Measurements from ENCODE around the gene UGP2.
A peak's percentile ranks its signal among the peaks of the same experiment; 100 is the strongest.
"Not testable (repeated sequence)": the region's sequence is repeated elsewhere in the genome, so short reads cannot be mapped to it uniquely, and the experiment has no call there.

The UGP2 gene

DNA sequence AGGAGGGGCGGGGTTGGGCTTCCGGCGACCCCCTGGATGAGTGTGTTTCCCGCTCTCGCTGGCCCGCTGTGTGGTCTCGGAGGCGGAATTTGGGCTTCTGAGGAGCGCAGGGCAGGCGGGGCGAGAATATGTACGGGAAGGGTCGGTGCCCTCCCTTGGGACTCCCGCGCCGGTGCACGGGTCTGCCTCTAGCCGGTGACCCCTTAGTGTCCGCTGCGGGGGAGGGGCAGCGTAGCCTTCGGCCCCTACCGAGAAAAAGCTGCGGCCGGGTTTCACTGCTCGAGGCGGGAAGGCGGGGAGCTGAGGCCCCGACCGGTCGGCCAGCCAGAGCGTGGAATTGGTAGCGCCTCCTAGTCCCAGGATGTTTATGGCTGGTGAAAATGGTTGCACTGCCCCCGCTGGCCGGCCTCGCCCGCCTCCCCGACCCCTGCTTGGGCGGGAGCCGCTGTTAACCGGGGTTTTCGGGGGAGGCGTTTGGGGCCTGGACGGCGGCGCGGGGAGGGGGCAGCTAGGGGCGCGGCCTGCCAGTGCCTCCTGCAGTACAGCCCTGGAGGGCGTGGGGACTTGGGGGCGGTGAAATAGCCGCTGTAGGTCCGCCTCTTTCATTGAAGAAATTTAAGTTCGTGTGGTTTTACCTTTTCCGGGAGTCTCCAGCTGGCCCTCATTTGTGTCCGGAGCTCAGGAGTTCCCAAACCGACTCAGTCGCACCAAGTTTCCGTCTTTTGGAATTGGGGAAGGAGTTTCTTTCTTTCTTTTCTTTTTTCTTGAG lies at the start of gene UGP2:
TSS of gene UGP2 (plus strand) at position 643 of the 769 bp plus-strand sequence. CDS start 290 bp downstream, outside the sequence.
- DNase-seq (ENCODE audit: low read depth in 2 of 2), result peak; percentile 60 to 72

DNA sequence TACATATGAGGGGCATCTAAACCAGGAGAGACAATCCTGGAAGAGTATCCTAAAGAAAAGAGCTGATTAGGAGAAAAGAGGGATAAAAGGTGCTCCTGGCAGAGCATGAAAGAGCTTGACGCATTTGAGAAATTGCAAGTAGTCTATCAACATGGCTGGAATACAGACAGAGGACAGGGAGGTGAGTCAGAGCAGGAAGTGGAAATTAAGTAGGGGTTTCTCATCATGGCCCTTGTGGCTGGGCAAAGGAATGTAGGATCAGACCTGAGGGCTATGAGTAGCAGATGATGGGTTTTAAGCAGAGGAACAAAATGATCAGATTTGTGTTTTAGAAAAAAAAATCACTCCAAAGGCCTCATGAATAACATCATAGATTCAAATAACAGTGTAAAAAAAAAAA lies 49.2 kb upstream of the UGP2 start:
- no peak for DNase-seq (ENCODE audit: low read depth in 2 of 2)

DNA sequence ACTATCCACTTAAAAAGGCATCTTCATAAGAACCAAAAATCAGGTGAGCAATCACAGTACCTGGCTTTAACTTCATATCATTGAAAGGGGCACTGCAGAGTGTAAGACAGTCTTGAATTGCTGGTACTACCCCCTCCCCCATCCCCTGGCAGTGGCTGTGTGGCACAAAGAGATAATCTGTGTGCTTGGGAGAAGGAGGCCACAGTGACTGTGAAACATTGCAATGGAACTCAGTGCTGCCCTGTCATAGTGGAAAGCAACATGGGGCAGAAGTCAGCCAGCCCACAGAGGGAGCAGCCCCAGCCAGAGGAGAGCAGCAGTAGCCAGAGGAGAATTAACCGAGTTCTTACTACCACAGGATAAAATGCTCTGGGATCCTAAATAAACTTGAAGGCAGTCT lies 45.3 kb upstream of the UGP2 start:
- DNase-seq (ENCODE audit: low read depth in 2 of 2), result no peak

DNA sequence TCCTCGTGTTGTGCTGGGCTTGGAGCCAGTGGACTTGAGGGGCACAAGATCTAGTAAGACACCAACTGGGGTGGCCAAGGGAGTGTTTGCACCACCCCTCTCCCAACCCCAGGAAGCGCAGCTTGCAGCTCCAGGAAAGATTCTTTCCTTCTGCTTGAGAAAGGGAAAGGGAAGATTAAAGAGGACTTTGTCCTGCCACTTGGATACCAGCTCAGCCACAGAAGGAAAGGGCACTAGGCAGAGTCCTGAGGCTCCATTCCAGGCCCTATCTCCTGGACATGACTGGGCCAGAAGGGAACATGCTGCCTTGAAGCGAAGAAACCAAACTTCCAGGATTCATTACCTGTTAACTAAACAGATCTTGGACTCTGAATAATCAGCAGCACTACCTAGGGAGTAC lies 44.9 kb upstream of the UGP2 start:
- no peak for DNase-seq (ENCODE audit: low read depth in 2 of 2)

DNA sequence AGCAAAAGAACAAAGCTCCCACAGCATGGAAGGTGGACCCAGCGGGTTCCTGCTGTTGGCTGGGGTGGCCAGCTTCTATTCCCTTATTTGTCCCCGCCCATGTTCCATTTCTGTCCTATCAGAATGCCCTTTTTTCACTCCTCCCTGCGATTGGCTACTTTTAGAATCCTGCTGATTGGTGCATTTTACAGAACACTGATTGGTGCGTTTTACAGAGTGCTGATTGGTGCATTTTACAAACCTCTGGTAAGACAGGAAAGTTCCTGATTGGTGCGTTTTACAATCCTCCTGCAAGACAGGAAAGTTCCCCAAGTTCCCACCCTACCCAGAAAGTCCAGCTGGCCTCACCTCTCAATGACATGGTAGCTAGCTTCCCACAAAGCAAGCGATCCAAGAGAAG lies 40.2 kb upstream of the UGP2 start:
- no peak for DNase-seq (ENCODE audit: low read depth in 2 of 2)

DNA sequence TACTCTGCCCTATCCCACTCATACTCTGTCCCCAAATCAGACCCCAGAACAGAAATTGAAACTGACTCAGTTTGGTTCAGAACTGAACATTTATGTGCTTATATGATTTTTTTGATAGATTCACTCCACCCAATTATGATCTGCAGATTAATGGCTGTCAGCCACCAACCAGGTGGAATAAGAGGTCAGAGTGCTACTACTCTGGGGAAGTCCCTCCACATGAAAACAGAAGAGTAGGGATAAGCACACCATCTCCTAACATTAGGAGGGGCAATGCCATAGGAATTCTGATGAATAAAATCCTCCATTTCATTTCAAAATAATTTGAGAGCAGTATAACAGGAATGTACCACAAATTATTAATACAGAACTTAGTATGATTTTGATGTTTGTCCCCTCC lies 36.3 kb upstream of the UGP2 start:
- DNase-seq (ENCODE audit: low read depth in 2 of 2), result no peak

DNA sequence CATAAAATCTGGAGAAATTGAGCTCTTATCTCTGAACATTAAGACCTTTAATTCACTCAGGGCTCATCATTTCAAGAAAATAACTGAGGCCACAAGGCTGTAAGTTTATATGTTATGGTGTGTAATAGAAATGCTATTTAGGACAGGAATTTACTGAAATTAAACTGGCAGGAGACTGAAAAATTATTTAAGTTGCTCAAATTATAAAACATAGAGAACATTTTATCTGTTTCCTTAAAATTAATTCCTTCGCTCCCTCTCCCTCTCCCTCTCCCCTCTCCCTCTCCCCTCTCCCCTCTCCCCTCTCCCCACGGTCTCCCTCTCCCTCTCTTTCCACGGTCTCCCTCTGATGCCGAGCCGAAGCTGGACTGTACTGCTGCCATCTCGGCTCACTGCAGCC lies 33.7 kb upstream of the UGP2 start:
- DNase-seq (ENCODE audit: low read depth in 2 of 2), result not testable (repeated sequence)

DNA sequence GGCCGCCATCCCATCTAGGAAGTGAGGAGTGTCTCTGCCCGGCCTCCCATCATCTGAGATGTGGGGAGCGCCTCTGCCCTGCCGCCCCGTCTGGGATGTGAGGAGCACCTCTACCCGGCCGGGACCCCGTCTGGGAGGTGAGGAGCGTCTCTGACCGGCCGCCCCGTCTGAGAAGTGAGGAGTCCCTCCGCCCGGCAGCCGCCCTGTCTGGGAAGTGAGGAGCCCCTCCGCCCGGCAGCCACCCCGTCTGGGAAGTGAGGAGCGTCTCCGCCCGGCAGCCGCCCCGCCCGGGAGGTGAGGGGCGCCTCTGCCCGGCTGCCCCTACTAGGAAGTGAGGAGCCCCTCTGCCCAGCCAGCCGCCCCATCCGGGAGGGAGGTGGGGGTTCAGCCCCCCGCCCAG lies 32.8 kb upstream of the UGP2 start:
- not testable (repeated sequence) for DNase-seq (ENCODE audit: low read depth in 2 of 2)

DNA sequence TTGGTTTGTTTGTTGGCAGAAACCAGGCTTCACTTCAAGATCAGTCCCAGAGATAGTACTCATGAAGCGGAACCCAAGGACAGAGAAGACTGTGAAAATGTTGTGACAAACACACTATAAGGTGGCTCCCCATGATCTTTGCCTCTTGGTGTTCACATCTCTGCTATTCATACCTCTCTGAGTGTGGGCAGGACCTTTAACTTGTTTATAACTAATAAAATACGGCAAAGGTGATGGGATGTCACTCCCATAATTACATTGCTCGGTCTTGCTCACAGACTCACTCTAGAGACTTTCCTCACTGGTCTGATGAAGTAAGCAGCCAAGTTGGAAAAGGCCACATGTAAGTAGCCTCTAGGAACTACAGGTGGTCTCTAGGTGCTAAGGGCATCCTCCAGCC lies 30.6 kb upstream of the UGP2 start:
- no peak for DNase-seq (ENCODE audit: low read depth in 2 of 2)

DNA sequence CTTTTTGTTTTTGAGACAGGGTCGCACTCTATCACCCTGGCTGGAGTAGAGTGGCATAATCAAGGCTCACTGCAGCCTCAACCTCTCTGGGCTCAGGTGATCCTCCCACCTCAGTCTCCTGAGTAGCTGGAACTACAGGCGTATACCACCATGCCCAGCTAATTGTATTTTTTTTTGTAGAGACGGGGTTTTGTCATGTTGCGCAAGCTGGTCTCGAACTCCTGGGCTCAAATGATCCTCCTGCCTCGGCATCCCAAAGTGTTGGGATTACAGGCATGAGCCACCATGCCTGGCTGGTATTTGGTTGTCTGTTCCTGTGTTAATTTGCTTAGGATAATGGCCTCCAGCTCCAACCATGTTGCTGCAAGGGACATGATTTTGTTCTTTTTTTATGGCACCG lies 29.8 kb upstream of the UGP2 start:
- not testable (repeated sequence) for DNase-seq (ENCODE audit: low read depth in 2 of 2)

DNA sequence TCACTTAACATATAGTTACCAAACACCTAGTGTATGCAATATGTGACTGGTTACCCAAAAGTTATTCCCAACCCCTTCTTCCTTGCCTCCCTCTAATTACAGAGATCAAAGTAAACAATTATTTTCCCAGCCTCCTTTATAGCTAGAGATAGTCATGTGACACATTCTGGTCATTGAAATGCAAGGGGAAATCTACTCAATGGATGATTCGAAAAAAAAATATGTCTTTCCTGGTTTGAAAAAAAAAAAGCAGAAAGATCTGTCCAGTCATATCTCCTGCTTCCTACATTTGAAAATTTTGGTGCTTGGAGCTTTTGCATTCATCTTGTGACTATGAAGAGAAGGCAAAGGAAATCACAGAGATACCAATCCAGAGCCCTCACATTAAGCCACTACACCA lies 27.6 kb upstream of the UGP2 start:
- no peak for DNase-seq (ENCODE audit: low read depth in 2 of 2)

DNA sequence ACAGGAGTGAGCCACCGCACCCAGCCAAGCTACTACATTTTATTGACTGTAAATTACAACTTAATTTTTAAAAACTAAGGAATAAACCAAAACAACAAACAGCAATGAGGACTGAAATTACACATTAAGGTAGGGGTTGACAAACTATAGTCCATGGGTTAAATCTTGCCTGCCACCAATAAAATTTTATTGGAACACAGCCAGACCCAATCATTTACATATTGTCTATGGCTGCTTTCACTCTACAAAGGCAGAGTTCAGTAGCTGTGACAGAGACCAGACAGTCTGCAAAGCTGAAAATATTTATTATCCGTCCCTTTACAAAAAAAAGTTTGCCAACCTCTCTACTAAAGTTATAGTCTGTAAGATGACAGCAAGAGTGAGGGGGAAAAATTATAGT lies 24.3 kb upstream of the UGP2 start:
- DNase-seq (ENCODE audit: low read depth in 2 of 2), result no peak

DNA sequence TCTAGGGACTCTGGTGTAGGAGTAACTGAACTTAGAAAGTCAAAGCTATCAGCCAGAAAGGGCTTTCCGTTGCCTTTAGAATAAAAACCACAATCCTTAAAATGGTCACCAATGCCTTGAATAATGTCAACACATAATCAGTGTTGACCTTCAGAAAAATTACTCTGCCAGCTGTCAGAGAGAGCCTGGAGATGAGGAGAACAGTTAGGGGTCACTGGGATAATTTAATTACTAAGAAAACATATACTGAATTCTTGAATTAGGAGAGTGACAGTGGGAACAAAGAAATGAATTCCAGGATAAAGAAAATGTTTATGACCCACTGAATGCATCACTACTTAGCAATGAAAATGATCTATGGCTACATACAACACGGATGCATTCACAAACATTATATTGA lies 23.4 kb upstream of the UGP2 start:
- DNase-seq (ENCODE audit: low read depth in 2 of 2), result no peak

DNA sequence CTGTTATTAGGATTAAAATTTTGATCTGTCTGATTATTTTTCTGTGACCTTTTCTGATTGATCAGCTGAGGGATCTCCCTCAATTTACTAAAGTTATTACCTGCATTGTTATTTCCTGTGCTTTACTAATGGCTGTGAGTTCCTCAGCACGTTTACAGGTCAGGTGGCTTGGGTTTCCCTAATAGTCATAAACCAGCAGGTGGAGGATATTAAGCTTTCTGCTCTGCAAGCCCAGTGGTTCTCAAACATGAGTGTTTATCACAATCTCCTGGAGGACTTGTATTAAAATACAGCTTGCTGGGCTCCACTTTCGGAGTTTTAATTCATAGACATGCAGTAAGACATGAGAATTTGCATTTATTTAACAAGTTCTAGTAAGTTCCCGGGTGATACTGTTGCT lies 22.4 kb upstream of the UGP2 start:
- no peak for DNase-seq (ENCODE audit: low read depth in 2 of 2)

DNA sequence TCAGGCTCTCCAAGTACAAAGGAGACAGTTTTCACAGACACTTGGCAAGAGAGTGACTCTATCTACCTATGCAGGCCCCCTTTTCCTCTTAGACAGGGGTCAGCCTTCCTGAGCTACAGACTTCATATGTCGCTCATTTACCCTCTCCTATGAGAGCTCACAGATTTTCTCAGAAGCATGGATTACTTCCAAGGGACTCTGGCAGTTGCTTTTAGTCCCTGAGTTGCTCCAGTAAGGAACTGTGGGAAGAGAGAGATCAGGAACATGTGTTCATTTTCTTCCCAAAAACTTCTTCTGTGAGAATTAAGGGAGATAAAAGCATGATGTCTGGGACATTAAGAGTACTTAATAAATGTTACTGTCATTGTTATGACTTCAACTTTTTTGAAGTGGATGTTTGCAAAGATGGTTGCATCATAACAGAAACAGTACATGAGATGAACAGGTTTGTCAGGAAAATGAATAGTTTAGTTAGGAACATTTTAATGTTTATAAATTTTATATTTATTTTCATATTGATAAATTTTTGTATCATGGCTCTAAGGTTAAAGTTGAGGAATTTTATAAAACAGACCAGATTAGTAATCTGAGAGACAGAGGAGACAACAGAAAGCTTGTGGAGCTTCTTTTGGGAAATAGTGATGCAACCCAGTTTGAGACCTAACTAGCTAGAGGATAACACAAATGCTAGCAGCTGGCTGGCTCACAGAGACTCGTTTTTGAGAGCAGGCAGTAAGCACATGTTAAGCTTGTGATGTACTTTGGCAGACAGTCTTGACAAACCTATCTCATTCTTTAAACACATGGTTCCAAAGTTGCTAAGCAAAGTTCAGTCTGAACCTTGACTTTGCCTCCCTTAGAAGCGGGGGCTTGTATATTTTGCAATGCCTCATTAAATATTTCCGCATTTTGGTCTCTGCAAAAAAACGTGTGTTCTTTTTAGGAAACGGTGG lies 21.7 kb upstream of the UGP2 start:
- DNase-seq (ENCODE audit: low read depth in 2 of 2), result no peak

DNA sequence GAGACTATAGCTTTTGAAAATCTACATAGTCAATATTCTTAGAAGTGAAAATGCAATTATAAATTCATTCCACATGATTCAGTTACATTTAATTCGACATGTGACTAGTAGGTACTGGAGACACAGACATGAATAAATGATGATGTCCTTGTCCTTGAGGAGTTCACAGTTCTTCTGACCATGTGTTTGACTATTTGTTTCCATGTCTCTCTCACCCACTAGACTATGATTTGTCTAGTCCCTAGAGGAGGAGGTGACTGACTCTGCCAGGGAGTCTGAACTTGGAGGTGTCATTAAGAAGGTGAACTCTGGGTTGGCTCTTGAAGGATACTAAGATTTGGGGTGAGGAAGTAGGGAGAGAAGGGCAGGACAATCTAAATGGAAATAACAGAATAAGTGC lies 20.7 kb upstream of the UGP2 start:
- no peak for DNase-seq (ENCODE audit: low read depth in 2 of 2)

DNA sequence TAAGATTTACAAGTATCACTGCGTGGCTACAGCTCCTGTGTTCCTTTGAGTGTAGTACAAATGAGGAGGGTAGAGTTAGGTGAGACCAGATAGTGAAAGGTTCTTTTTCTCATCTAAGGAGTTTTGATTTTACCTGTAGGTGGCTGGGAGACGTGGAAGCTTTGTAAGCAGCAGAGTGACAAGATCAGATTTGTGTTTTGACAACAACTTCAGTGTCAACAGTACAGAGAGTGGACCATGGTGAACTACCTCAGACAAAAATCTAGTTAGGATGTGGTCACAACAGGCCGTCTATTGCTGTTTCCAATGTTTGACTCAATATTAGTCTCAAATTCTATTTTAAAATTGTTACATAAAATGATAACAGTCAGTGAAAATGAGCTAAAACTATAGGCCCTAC lies 20.3 kb upstream of the UGP2 start:
- no peak for DNase-seq (ENCODE audit: low read depth in 2 of 2)

DNA sequence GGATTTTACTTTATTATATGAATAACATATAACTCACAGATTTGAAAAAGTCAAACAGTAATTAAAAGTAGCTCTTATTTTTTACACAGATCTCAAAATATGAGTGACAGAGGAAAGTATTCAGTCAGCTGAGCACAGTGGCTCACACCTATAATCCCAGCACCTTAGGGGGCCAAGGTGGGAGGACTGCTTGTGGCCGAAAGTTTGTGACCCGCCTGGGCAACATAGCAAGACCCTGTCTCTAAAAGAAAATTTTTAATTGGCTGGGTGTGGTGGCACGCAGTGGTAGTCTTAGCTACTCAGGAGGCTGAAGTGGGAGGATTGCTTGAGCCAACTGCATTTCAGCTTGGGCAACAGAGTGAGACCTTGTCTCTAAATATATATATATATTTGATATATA lies 19.2 kb upstream of the UGP2 start:
- DNase-seq (ENCODE audit: low read depth in 2 of 2), result no peak

DNA sequence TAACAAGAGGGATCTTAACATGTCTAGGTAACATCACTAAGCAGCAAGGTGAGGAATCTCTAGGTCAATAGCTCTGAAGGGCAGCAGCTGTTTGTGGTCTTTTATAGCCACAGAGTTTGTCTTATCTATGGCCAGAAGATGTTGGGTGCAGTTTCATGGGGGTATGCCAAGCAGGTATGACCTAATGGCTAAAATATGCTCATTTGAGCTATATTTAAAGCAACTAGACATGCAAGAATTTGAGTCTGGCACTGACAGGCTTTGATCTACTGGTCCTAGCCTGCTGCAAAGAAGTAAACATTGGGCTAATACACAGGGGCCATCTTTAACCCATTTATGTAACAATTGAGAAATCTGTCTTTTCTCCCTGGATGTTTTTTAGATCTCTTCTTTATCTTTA lies 13.9 kb upstream of the UGP2 start:
- no peak for DNase-seq (ENCODE audit: low read depth in 2 of 2)

DNA sequence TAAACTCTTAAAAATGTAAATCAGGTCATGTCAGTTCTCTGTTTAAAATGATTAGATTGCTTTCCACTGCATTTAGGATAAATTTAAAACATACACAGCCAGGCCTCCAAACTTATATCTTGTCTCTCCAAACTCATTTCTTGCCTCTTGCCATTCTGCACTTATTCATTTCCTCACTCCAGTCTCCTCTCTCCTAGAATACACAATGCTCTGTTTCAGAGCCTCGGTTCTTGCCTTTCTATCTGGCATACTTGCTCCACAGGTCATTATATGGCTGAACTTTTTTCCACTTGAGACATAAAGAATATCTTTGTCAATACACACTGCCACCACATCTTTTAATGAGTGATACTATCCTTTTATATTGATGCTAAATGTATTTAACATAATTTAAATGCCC lies 10.5 kb upstream of the UGP2 start:
- no peak for DNase-seq (ENCODE audit: low read depth in 2 of 2)

DNA sequence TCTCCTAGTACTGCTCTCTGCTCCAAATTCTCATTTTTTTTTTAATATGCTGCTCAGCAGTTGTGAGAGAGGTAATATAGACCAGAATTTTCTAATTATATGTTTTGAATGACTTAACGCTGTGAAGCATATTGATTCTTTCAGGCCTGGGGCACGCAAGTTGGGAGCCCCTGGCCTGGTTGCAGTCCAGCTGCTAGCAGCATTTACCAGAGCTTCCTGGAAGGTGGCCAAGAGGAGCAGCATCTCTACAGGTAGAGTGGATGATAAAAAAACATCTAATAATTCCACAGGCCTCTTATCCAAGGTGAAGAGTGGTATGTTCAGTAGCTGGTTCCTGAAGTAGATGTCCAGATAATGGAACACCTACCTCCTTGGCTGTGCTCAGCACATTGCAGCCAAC lies 7.3 kb upstream of the UGP2 start:
- no peak for DNase-seq (ENCODE audit: low read depth in 2 of 2)

DNA sequence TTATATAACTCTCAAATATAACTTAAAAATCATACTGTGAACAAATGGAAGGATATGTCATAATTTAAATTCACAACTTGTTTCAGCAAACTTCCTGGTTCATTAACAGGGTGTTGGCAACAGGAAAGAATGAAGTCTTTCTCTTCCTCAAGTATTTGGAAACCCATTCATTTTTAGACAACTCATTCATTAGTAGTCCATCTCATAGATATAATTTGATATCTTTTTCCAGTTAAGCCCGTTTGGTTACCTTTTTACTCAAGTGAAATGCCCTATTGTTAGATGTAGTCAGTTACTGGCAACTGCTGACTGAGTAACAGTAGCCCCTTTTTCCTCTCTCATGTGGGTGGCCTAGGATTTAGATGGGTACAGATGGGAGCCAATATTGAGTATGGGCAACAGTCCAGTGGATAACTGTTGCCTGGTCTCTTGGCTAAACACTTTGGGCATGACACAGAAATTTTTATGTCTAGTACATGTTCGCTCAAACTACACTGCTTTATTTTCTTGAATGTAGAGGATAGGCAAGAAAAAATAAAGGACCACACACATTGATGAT lies 4.6 kb upstream of the UGP2 start:
- no peak for DNase-seq (ENCODE audit: low read depth in 2 of 2)
